SKM-1 (cell line): ENCODE results near the gene XKR8.
"Not testable (repeated sequence)": the region's sequence is repeated elsewhere in the genome, so short reads cannot be mapped to it uniquely, and the experiment has no call there.

Source experiments
- DNase-seq: peaks from one replicate; lab custom pipeline; 2025; ENCODE audit not compliant: unreplicated experiment; lab: John Stamatoyannopoulos, UW

The XKR8 gene

GRCh38 chr1:27990920-27991537 is 31.3 kb downstream of the XKR8 start:
- no peak for DNase-seq

- DNase-seq: no peak
Observed at GRCh38 chr1:27992276-27992675, 32.5 kb downstream of the XKR8 start.

- DNase-seq: no peak
Observed at GRCh38 chr1:27993241-27993640, 33.5 kb downstream of the XKR8 start.

- no peak for DNase-seq
Observed at GRCh38 chr1:27994060-27994459, 34.3 kb downstream of the XKR8 start.

GRCh38 chr1:27994526-27994925 is 34.8 kb downstream of the XKR8 start:
- not testable (repeated sequence) for DNase-seq

- no peak for DNase-seq
Observed at GRCh38 chr1:27999055-27999454, 39.3 kb downstream of the XKR8 start.

GRCh38 chr1:28002600-28002999 is 42.8 kb downstream of the XKR8 start:
- no peak for DNase-seq

- DNase-seq: not testable (repeated sequence)
Observed at GRCh38 chr1:28003117-28003516, 43.3 kb downstream of the XKR8 start.

GRCh38 chr1:28010969-28011368 is 51.2 kb downstream of the XKR8 start:
- no peak for DNase-seq
